Neural cell (in vitro differentiated cells): ENCODE measurements around the gene IL1RAPL2. TPM values are rescaled to one million over a fixed set of nuclear protein-coding genes. Genes with fewer than 3 reads are reported as not detected.

Source experiments
- H2AFZ ChIP-seq: fragments of 200-600, 300-800 bp; sonication (generic), shearing (Covaris generic); 2 replicates; pipeline ENCODE4 v1.6.0; 2014; ENCODE audit warnings: low read depth, mild to moderate bottlenecking, antibody characterized with exemption, low read length, moderate library complexity
- H3F3A ChIP-seq: fragments of 200-600 bp; shearing (Covaris generic); 2 replicates; pipeline ENCODE4 v1.6.1; 2016; ENCODE audit warnings: mild to moderate bottlenecking, moderate library complexity, mixed read lengths, antibody characterized with exemption, low read length; ENCODE audit not compliant: insufficient read depth, poor library complexity, severe bottlenecking
- H3K27ac ChIP-seq: fragments of 200-600, 300-800 bp; sonication (generic), shearing (Covaris generic); 2 replicates; pipeline ENCODE4 v1.5.1; 2014; ENCODE audit warnings: mild to moderate bottlenecking, low read length, moderate library complexity
- H3K27me3 ChIP-seq: fragments of 300-800, 200-600 bp; sonication (generic), shearing (Covaris generic); 2 replicates; pipeline ENCODE4 v1.6.0; 2014; ENCODE audit warnings: mild to moderate bottlenecking, low read depth, low read length, moderate library complexity; ENCODE audit not compliant: insufficient read depth
- H3K36me3 ChIP-seq: fragments of 300-800, 200-600 bp; sonication (generic), shearing (Covaris generic); 2 replicates; pipeline ENCODE4 v1.5.1; 2014; ENCODE audit warnings: mild to moderate bottlenecking, antibody characterized with exemption, low read length, moderate library complexity; ENCODE audit not compliant: insufficient read depth
- H3K4me2 ChIP-seq: fragments of 300-800, 200-600 bp; sonication (generic), shearing (Covaris generic); 2 replicates; pipeline ENCODE4 v1.6.0; 2014; ENCODE audit warnings: mild to moderate bottlenecking, low read length
- H3K4me3 ChIP-seq: fragments of 300-800, 200-600 bp; sonication (generic), shearing (Covaris generic); 2 replicates; pipeline ENCODE4 v1.5.1; 2014; ENCODE audit warnings: mild to moderate bottlenecking, low read length, moderate library complexity
- H3K79me2 ChIP-seq: fragments of 200-600 bp; shearing (Covaris generic); replicated peaks from 2 replicates; pipeline ENCODE4 v1.6.0; 2014; ENCODE audit warnings: mild to moderate bottlenecking, low read length, moderate library complexity; ENCODE audit not compliant: insufficient read depth
- H3K9ac ChIP-seq: fragments of 300-800, 200-600 bp; sonication (generic), shearing (Covaris generic); 2 replicates; pipeline ENCODE4 v1.6.1; 2016; ENCODE audit warnings: mild to moderate bottlenecking, low read length, mixed read lengths
- H3K9me2 ChIP-seq: fragments of 200-600 bp; shearing (Covaris generic); 2 replicates; pipeline ENCODE4 v1.6.1; 2016; ENCODE audit warnings: mild to moderate bottlenecking, low read length, mixed read lengths; ENCODE audit not compliant: insufficient read depth
- H3K9me3 ChIP-seq: fragments of 200-600, 300-800 bp; sonication (generic), shearing (Covaris generic); 2 replicates; pipeline ENCODE4 v1.6.1; 2016; ENCODE audit warnings: mild to moderate bottlenecking, mixed run types, low read length, moderate library complexity, mixed read lengths
- H4K20me1 ChIP-seq: fragments of 200-600 bp; shearing (Covaris generic); 2 replicates; pipeline ENCODE4 v1.6.1; 2016; ENCODE audit warnings: mild to moderate bottlenecking, mixed run types; ENCODE audit not compliant: insufficient read depth
- CTCF ChIP-seq: fragments of 450-650 bp; IDR thresholded peaks from 2 replicates; pipeline ENCODE4 v1.5.1; 2014; ENCODE audit warnings: antibody characterized with exemption, mild to moderate bottlenecking, moderate library complexity; ENCODE audit not compliant: poor library complexity, severe bottlenecking
- EP300 ChIP-seq: fragments of 450-650 bp; conservative IDR thresholded peaks from 2 replicates; pipeline ENCODE4 v1.6.1; 2014; ENCODE audit warnings: antibody characterized with exemption, mild to moderate bottlenecking, moderate library complexity; ENCODE audit not compliant: poor library complexity, severe bottlenecking
- EZH2 ChIP-seq: fragments of 200-600, 300-800 bp; shearing (Covaris generic), sonication (generic); IDR thresholded peaks from 2 replicates; pipeline ENCODE4 v1.6.1; 2014; ENCODE audit warnings: antibody characterized with exemption, low read length, borderline replicate concordance, mild to moderate bottlenecking; ENCODE audit not compliant: insufficient read depth, poor library complexity, severe bottlenecking
- MXI1 ChIP-seq: fragments of 450-650 bp; conservative IDR thresholded peaks from 2 replicates; pipeline ENCODE4 v1.6.1; 2014; ENCODE audit warnings: antibody characterized with exemption, mild to moderate bottlenecking; ENCODE audit not compliant: poor library complexity, severe bottlenecking
- POLR2AphosphoS5 ChIP-seq: IDR thresholded peaks from 2 replicates; pipeline ENCODE4 v1.6.1; 2012
- RAD21 ChIP-seq: fragments of 450-650 bp; conservative IDR thresholded peaks from 2 replicates; pipeline ENCODE4 v1.6.1; 2014; ENCODE audit warnings: antibody characterized with exemption, mild to moderate bottlenecking, moderate library complexity
- REST ChIP-seq: IDR thresholded peaks from 2 replicates; pipeline ENCODE4 v1.6.1; 2012; ENCODE audit warnings: borderline replicate concordance
- SMC3 ChIP-seq: fragments of 450-650 bp; conservative IDR thresholded peaks from 2 replicates; pipeline ENCODE4 v1.6.1; 2014; ENCODE audit warnings: antibody characterized with exemption, mild to moderate bottlenecking, moderate library complexity; ENCODE audit not compliant: poor library complexity
- TAF1 ChIP-seq: IDR thresholded peaks from 2 replicates; pipeline ENCODE4 v1.6.1; 2012; ENCODE audit warnings: low read depth
- polyA plus RNA-seq: library from polyadenylated mRNA; depleted of rRNA; stranded (reverse); fragments of >200 nt; gene quantifications from 2 replicates; pipeline ENCODE4 v1.2.3, GENCODE V29; 2014

The IL1RAPL2 gene
- polyA plus RNA-seq, 1 donor from 2014 or later: not detected

DNA sequence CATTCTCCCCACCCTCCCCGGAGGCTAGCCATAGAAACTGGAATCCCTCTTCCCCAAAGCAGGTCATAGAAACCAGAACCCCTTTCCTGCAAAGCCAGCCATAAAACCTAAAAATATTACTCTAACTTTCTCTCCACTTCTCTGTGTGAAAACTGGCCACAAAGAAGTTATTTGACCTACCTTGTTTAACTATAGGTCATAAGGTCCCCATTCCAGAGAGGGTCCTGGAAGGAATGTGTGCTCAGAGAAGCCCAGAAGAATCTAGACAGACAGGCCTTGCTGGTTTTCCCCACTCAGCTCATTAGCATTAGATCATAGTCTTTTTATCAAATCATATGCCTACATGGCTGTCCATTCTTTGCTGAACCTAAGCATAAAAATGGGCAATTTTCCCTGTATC, 707.3 kb downstream of the IL1RAPL2 start:
- Histone ChIP-seq H3K9ac (no peak overlapping the region), H3K4me2 (no peak overlapping the region), H3K9me2 (no peaks in the 10 kb centered on the region), H3F3A (no peaks in the 10 kb centered on the region), H3K9me3 (no peaks in the 10 kb centered on the region), H3K36me3 (no peaks in the 10 kb centered on the region), H3K27ac (no peak overlapping the region), H3K27me3 (no peaks in the 10 kb centered on the region), H3K4me3 (no peak overlapping the region), H4K20me1 (no peaks in the 10 kb centered on the region), H3K79me2 (no peaks in the 10 kb centered on the region), H2AFZ (no peak overlapping the region)
- TF ChIP-seq MXI1: no peak
- TF ChIP-seq CTCF: no peak
- TF ChIP-seq EZH2: no peak
- TF ChIP-seq POLR2AphosphoS5: no peak
- no peak for TF ChIP-seq REST
- no peak for TF ChIP-seq TAF1
- no peak for TF ChIP-seq EP300
- TF ChIP-seq SMC3: no peak

DNA sequence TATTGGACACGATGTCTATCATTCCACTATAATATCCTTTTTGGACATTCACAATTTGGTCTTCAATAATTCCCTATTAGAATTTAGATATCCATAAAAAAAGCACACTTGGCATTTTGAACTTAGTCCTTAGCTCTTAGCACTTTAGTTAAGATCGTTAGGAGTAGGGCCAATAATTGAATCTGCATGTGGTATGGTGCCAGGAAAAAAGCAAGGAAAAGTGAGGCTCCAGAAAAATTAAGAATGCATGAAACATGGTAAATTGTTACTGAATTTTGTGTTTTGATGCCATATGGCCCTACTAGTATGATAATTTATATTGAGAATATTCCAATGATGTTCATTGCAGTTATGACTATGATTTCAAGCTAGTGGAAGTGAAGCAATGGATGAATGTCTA, 708.1 kb downstream of the IL1RAPL2 start:
- Histone ChIP-seq H3K27ac (no peak overlapping the region), H3K27me3 (no peaks in the 10 kb centered on the region), H4K20me1 (no peaks in the 10 kb centered on the region), H3K4me2 (no peak overlapping the region), H3K36me3 (no peaks in the 10 kb centered on the region), H3K79me2 (no peaks in the 10 kb centered on the region), H2AFZ (no peak overlapping the region), H3K9ac (no peak overlapping the region), H3K9me3 (no peaks in the 10 kb centered on the region), H3K4me3 (no peak overlapping the region), H3K9me2 (no peaks in the 10 kb centered on the region), H3F3A (no peaks in the 10 kb centered on the region)
- TF ChIP-seq REST (no peak), RAD21 (no peak), POLR2AphosphoS5 (no peak), MXI1 (no peak)
